NCI-H524 (cell line): ENCODE results near the gene TAAR2.
"Not testable (repeated sequence)": the region's sequence is repeated elsewhere in the genome, so short reads cannot be mapped to it uniquely, and the experiment has no call there.

Experiments used
- DNase-seq, 2 experiments: peaks; one replicate each; lab custom pipeline; 2025; lab: John Stamatoyannopoulos, UW

The TAAR2 gene

DNA sequence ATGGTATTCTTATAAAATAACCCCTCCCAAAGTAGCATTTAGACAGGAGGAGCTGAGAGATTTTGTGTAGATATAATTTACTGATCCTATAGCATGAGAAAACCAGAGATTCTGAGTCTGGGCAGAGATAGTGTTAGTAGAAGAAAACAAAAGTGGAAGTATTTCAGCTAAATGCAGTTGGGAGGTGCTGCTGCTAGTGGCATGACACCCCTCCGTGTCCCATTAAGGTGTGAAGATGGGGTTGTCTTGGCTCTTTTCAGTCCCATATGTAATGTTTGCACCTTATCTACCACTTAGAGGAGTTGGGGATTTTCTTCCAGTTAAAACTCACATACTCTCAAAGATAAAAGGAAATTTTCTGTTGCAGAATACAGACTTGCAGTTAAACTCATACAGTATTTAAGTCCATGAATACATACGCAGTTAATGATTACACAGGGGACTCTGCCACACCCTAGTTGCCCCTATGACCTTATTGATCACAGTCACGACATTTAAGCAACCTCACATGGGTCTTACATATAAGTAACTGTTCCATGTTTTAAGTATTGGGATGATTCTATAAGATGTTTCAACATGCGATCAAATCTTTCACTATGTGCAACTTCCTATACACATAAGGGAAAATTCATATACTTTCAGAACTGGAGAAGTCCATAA is 11.5 kb downstream of the TAAR2 start:
- DNase-seq = no peak

DNA sequence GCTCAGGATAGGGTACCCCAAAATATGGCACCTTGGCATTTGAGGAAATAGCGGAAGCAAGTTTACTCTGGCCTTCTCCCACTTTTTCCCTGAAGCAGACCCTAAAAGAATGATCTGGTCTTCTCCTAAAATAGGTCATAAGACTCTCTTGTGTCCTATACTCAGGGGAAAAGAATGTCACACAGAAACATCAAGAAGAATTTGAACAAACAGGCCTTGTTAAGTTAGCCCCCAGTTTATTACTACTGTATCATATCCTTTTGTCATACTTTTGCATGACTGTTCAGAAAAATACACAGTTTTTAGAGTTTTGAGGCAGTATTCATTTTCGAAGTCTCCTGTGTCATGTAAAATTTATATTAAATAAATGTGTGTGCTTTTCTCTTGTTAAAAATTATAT is 12.5 kb downstream of the TAAR2 start:
- DNase-seq = no peak

DNA sequence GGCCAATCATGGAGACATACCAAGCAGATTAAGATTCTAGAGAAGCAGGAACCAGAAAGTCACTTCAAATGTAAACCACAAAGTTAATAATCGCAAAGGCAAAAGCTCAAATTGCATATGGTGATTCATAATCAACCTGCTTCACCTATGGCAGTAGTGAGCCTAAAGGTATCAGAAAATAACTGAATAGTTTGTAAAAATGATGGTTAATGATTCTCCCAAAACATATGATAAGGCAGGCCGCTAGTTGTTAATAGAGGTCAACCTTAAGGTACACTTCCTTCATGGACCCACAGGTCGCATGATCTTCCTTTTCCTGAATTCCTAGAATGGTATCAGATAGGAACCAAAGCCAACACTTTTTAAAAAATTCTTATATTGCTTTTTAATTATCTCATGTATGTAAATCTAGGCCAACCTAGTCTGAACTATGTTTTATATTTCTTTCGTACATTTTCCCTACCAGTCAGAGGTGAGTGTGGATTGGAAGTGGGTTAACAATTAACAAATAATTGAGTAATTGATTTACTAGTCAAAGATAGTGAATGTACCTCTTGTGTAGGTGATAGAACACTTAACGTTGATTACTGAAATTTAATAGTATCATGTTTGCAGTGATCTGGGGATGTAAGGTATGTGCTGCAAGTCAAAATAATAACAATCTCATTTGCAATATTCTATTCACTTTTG is 16.4 kb downstream of the TAAR2 start:
- DNase-seq = no peak

DNA sequence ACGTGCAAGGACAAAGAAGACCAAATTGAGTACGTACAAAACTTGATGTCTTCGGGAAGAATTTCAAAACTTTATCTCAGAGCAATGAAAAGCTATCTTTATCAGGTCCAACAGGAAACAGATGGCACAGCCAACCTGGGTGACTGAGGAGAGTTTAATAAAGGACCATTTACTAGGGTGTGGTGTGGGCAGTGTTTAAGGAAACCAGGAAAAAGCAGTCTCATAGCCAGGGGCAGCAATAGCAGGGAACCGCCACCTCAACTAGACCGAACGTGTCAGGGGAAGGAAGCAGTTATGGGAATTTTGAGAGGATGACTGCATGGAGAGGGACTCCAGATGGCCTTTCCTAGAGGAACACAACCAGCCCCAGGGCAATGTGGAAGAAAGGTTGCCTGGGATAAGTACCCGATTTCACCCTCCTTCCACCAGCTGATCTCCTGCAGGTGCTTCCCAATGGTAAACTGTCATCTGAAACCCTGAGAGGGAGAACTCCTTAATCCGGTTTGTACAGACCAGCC is 19.4 kb downstream of the TAAR2 start:
- peak; percentile 24 to 76 for DNase-seq

DNA sequence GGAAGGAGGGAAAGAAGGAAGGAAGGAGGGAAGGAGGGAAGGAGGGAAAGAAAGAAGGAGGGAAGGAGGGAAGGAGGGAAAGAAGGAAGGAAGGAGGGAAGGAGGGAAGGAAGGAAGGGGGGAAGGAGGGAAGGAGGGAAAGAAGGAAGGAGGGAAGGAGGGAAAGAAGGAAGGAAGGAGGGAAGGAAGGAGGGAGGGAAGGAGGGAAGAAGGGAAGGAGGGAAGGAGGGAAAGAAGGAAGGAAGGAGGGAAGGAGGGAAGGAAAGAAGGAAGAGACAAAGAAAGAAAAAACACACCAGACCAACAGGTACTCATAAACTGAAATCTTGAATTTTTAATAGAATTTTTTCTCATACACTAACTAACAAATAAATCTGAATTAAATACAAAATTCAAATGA is 23.2 kb downstream of the TAAR2 start:
- DNase-seq = not testable (repeated sequence)

DNA sequence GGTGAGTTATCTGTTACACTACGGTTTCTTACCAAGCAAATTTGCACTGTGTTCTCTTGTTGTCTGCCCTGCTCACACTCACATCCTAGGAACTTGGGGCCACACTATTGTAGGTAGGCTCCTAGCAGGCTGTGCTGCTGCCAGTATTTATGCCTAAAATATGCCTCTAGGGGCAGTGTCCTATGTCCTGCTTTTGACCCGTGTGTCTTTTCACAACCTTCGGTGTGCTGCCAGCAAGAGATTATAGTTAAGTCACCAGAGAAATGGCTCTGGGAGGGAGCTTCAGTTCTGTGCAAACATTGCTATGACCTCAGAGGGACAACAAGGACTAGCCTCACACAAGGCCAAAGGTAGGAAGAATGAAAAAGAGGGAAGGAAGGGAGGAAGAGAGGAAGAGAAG is 25.6 kb downstream of the TAAR2 start:
- peak; percentile 27 to 57 for DNase-seq

DNA sequence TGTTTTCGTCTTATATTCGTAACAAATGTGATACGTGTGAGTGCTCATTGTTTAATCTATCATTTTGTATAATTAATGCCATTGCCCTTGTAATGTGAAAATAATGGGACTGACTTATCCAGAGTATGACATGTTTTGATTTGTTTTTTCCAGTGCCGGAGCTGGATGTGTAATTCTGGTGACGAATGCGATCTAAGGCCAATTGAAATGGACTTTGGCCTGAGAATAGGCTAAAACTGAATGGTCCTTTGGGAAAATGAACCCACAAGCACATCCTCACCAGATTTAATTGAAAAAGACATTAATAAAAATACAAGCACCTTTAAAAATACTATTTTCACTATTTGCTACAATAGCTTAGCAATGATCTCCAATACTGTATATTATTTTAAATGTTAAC is 27.9 kb downstream of the TAAR2 start:
- no peak for DNase-seq

DNA sequence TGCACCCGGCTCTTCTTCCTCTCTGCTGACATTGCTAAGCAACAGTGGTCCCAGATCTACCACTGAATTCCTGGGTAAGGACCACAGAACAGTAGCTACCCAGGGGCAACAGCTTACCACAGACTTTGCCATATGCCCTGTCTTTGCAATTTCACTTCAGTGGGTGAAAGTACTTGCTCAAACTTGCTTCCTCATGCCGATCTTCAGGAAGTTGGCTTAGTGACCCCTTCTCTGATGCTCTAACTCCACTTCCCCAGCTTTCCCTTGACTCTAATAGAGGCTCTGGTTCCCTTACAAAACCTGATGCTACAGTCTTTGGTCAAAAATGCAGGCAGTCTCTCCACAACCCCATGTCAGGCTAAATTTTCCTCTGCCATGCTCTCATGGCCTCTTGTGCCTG is 31.2 kb downstream of the TAAR2 start:
- no peak for DNase-seq

DNA sequence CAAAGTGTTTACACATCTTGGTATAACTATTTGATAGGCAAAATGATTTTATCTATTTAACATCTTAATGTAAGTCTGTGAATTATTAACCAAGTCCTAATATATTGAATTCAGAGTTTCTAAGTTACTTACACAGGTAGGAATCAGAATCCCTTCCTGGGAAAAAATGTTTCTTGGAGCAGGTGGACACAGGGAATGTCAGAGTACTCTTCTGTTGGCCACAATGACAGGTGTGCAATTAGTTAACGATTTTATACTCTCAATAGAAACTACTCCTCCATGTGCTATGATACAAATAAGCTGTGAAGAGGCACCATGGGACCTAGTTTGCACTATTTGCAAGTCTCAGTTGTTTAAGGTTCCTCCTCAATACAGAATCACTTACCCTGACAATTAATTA is 33.7 kb downstream of the TAAR2 start:
- DNase-seq = peak in 1 of 2 experiments; percentile 19

DNA sequence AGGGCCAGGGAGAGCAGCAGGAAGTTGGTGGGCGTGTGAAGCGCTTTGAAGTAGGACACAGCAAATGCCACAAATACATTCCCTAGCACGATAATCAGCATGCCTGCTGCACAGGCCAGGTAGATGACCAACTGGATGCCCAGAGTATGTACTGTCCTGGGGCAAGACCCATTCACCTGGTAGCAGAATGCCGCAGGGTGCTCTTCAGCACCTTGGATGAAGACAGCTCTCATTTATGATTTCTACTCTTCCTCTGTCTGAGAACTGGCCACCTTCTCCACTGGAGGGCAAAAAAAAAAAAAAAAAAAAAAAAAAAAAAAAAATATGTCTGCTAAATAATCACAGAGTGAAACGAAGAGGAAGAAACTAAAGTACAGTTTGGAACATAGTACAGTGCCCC is 34.6 kb downstream of the TAAR2 start, which contains the start of gene TAAR5:
TSS of gene TAAR5 (minus strand) at position 288 of the 400 bp plus-strand sequence. CDS start at position 233, 55 bp downstream.
- DNase-seq = no peak

DNA sequence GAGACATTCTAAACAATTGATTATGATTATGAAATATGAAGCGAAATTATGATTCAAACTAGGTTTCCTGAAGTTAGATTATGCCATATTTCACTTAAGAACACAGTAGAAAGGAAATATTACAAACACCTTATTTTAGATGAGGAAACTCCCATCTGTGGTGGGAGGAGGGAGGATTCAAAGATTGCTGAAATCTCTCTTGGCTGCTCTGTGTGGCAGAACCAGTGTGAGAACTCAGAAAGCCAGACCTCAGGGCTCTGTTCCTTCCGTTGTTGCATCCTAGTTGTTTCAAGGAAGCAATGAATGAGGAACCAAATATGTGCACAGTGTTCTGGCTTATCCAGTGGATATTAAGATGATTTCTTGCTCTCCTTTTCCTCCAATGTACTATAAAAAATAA is 36.7 kb downstream of the TAAR2 start:
- no peak for DNase-seq

DNA sequence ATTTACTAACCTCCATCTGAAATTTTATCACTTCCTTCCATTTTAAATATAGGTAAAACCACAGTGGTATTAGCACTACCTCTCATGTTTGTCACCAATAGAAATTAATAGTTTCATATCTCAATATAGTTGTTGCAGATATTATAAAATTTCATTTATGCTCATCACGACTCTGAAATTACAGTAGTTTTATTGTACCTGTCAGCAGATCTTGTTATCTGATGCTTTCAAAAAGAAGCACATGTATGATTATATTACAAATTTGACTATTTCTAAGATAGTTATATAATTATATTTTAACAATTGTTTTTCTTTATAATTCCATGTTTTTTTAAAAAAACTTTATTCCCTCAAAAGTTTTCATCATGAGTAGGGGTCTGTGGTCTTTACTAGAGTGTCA is 39.4 kb downstream of the TAAR2 start:
- DNase-seq = no peak

DNA sequence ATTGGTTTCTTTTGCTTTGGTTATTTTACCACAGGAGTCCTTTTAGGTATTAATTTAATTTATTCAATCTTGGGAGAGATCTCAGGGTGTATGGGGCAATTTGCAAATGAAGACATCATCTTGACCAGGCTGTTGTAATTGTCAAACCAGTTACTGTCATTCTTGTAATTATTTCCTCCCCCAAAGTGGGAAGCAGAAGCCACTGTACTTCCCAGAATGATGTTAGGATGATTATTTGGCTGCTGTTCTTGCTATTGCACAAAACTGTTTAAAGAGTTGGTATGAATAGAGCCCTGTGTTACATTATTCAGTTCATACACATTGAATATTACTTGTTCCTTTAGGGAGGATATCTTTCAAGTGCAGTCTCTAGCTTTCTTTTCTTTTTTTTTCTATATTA is 52.3 kb downstream of the TAAR2 start:
- no peak for DNase-seq

DNA sequence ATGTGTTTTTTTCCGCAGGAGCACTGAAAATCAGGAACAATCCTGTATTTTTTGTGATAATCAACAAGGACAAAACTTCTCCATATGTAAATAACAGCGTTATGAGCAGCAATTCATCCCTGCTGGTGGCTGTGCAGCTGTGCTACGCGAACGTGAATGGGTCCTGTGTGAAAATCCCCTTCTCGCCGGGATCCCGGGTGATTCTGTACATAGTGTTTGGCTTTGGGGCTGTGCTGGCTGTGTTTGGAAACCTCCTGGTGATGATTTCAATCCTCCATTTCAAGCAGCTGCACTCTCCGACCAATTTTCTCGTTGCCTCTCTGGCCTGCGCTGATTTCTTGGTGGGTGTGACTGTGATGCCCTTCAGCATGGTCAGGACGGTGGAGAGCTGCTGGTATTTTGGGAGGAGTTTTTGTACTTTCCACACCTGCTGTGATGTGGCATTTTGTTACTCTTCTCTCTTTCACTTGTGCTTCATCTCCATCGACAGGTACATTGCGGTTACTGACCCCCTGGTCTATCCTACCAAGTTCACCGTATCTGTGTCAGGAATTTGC is 53.8 kb downstream of the TAAR2 start, which contains the start of gene TAAR6:
TSS of gene TAAR6 (plus strand) at position 102 of the 557 bp plus-strand sequence. CDS start at position 102, 0 bp downstream.
- no peak for DNase-seq

DNA sequence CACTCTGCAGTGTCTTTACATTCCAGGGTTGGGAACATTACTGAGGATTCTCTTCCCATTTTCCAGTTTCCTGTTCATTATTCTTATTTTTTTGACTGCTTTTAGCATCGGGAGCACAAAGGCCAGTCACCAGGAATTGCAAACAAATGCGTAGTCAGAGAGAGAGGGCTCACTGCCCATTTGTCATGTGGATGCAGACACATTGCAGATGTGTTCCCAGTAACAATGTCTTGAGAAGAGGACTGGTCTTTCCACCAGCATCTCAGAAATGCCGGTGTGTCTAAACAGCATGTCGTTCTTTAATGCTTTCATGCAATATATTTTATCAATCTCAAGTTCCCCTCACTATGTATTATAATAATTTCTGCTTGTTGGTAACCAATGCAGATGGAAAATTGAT is 54.9 kb downstream of the TAAR2 start:
- no peak for DNase-seq

DNA sequence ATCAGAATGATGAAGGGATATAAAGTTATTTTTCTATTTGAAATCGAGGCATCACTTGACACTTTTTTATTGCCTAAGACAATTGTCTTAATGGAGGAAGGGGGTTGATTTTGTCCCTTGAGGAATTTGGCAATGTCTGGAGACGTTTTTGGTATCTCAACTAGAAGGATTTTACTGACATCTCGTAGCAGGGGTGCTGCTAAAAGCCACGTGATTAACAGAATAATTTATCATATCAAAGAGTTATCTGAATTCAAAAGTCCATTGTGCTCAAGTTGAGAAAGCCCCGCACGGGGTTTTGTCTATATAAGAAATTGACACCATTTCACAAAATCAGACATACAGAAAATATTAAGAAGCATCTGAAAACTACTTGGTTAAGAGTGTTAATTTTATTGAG is 55.5 kb downstream of the TAAR2 start:
- no peak for DNase-seq

DNA sequence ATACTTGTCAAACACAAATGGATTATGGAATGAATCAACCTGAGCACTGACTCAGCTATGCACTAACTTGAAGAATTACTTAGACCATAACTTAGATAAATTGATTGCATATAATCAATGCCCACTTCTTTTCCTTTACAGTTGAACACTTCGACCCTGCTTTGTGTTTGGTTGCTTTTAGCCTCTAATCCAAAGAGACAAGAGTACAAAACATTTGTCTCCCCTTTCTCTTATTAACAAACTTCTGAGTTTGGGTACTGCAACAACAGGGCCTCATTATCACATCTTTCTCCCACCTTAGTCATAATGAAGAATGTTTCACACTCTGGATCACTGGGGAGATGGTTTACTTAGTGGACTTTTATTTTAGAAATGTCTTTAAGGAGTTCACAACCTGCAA is 56.5 kb downstream of the TAAR2 start:
- DNase-seq = no peak
